Measurements from ENCODE around the gene COBL. TPM values are rescaled to one million over a fixed set of nuclear protein-coding genes. Genes with fewer than 3 reads are reported as not detected.

The COBL gene
- total RNA-seq, 4 donors from 2014 or later, result 62.4 to 114 (median 72.2) TPM

GRCh38 chr7:51263631-51264484 lies 52.8 kb downstream of the COBL start:
- TF ChIP-seq POLR2AphosphoS5 (IDR thresholded peaks at IDR 0.05), result peak in 2 of 3 donors; percentile 53 to 61
- TF ChIP-seq POLR2A (IDR thresholded peaks at IDR 0.05), result no peak
- WGBS, 2 donors (ENCODE audit: low coverage in 1 of 2), result 62 to 77% methylated on average over 5 to 10 of the region's 10 CpGs
- in situ Hi-C loops (cut with MboI; ENCODE audit: low pct_ligation_motif_present in 1 of 4, low pct_unique_long_range_greater_than_20kb in 1 of 4, low sequenced_read_pairs in 3 of 4) (no loop called here), intact Hi-C loops (cut with DNase I; ENCODE audit: low total_unique reads) (loop anchor here (5.0 kb wide), 1 partner anchor 277 kb away; no protein-coding TSS in a partner anchor)
- peak; percentile 72 for DNase-seq
- H3K27ac ChIP-seq, result peak overlapping the region; percentile 70 to 79 (median 76)
- H3K9me3 ChIP-seq, result no peaks in the 10 kb centered on the region
- H3K4me1 ChIP-seq, result peaks cover 11 to 49% (median 41%) of the 10 kb centered on the region in 4 donors
- no peaks in the 10 kb centered on the region for H3K36me3 ChIP-seq
- H3K27me3 ChIP-seq, result no peaks in the 10 kb centered on the region
- H3K4me3 ChIP-seq, result peak overlapping the region in 1 of 4 donors; percentile 28

- in situ Hi-C loops (cut with MboI; ENCODE audit: low pct_ligation_motif_present in 1 of 4, low pct_unique_long_range_greater_than_20kb in 1 of 4, low sequenced_read_pairs in 3 of 4) (no loop called here), intact Hi-C loops (cut with DNase I; ENCODE audit: low total_unique reads) (loop anchor here (5.0 kb wide), 1 partner anchor 276 kb away; no protein-coding TSS in a partner anchor)
- H3K9me3 ChIP-seq, result no peaks in the 10 kb centered on the region
- no peak for TF ChIP-seq POLR2A (IDR thresholded peaks at IDR 0.05)
- no peak for TF ChIP-seq POLR2AphosphoS5 (IDR thresholded peaks at IDR 0.05)
- no peak for TF ChIP-seq EP300 (IDR thresholded peaks at IDR 0.05; ENCODE audit: low read depth)
- TF ChIP-seq, protein P1, sequence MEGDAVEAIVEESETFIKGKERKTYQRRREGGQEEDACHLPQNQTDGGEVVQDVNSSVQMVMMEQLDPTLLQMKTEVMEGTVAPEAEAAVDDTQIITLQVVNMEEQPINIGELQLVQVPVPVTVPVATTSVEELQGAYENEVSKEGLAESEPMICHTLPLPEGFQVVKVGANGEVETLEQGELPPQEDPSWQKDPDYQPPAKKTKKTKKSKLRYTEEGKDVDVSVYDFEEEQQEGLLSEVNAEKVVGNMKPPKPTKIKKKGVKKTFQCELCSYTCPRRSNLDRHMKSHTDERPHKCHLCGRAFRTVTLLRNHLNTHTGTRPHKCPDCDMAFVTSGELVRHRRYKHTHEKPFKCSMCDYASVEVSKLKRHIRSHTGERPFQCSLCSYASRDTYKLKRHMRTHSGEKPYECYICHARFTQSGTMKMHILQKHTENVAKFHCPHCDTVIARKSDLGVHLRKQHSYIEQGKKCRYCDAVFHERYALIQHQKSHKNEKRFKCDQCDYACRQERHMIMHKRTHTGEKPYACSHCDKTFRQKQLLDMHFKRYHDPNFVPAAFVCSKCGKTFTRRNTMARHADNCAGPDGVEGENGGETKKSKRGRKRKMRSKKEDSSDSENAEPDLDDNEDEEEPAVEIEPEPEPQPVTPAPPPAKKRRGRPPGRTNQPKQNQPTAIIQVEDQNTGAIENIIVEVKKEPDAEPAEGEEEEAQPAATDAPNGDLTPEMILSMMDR (IDR thresholded peaks at IDR 0.05), result no peak
- H3K27me3 ChIP-seq, result no peaks in the 10 kb centered on the region
- peak overlapping the region; percentile 70 to 79 (median 76) for H3K27ac ChIP-seq
- no peak overlapping the region for H3K4me3 ChIP-seq
- DNase-seq, result no peak
- 40 to 81% methylated on average over 2 to 12 of the region's 12 CpGs for WGBS, 2 donors (ENCODE audit: low coverage in 1 of 2)
- peaks cover 11 to 49% (median 41%) of the 10 kb centered on the region in 4 donors for H3K4me1 ChIP-seq
- no peaks in the 10 kb centered on the region for H3K36me3 ChIP-seq
These were observed 53.6 kb downstream of the COBL start for GRCh38 chr7:51262796-51263531.

GRCh38 chr7:51261950-51262795 lies 54.4 kb downstream of the COBL start:
- 67 to 70% methylated on average over 5 to 20 of the region's 20 CpGs for WGBS, 2 donors (ENCODE audit: low coverage in 1 of 2)

More at GRCh38 chr7:51261950-51262795, 54.4 kb downstream of the COBL start:
- in situ Hi-C loops (cut with MboI; ENCODE audit: low pct_ligation_motif_present in 1 of 4, low pct_unique_long_range_greater_than_20kb in 1 of 4, low sequenced_read_pairs in 3 of 4), result no loop called here
- Histone ChIP-seq H3K9me3 (no peaks in the 10 kb centered on the region), H3K4me1 (peaks cover 11 to 50% (median 41%) of the 10 kb centered on the region in 4 donors), H3K27ac (peak overlapping the region in 3 of 4 donors; percentile 70 to 79 (median 77)), H3K27me3 (no peaks in the 10 kb centered on the region), H3K4me3 (no peak overlapping the region), H3K36me3 (no peaks in the 10 kb centered on the region)
- TF ChIP-seq POLR2AphosphoS5 (IDR thresholded peaks at IDR 0.05), result no peak
- TF ChIP-seq, protein P1 (IDR thresholded peaks at IDR 0.05), result no peak
- TF ChIP-seq EP300 (IDR thresholded peaks at IDR 0.05; ENCODE audit: low read depth), result no peak
- TF ChIP-seq POLR2A (IDR thresholded peaks at IDR 0.05), result no peak
- DNase-seq, result peak; percentile 47
- intact Hi-C loops (cut with DNase I; ENCODE audit: low total_unique reads), result loop anchor here (5.0 kb wide), 1 partner anchor 275 kb away; no protein-coding TSS in a partner anchor

All from transverse colon (tissue), 4 donors.